NCI-H1417 (cell line): ENCODE data around the gene CBX3.
"Not testable (repeated sequence)": the region's sequence is repeated elsewhere in the genome, so short reads cannot be mapped to it uniquely, and the experiment has no call there.

Experiments used
- DNase-seq, 3 experiments: peaks; one replicate each; lab custom pipeline; 2025; lab: John Stamatoyannopoulos, UW

Gene CBX3

DNA sequence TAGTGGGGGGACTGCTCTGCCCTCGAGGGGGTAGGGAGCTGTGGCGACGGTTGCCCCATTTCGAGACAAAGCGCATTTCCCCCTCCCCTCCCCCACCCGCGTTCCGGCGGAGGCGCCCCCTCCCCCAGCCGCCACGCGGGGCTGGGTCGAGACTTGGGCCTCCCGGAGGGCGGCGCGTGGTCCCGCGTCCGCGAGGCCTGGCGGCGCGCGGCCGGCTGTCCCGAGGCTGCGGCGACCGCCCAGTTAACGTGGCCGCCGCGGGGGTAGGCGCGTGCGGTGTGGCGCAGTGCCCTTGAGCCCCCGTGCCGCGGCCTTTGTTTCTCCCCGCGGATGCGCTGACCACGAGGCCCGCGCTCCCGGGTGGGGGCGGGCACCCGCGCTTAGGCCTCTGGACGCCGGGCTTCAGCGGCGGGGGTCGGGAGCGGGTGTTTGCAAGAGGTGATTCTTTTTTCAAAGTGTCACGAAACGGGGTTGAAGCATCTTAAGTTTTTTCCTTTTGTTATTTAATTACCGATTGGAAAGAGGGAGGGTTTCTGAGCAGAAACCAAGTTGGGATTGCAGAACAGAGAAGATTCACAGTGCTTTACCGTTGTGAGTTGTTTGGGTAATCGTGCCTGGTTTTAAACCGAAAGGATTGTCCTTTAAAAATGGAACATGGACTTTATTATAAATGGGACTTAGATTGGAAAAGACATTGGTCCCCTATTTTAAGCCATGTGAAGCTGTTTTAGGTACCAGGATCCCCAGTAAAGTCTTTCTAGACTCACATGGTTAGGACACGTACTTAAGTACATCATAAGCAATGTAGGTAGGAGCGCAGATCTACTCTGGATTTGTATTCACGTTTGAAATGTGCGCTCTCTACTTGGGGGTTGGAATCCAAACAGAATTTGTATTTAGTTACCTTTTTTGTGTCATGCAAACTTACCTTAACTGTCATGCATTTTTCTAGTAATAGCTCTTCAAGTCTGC is 760 bp downstream of the CBX3 start:
- DNase-seq = peak; percentile 49 to 90 (median 85)

DNA sequence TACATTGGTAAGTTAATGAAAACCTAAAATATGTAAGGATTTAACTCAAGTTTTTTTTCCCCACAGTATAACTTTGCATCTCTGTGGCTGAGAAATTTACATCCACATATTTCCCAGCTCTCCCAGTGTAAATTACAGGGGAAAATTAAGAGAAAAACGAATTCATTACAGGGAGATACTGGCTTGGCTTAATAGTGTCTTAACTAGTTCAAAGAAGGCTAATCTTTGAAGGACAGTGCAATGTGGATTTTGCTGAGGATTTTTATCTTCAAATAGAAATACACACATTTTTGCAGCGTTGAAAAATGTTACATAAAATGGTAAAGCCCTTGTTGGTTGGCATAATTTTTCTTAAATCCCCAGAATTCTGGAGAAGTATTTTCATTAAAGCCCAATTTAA is 1.5 kb downstream of the CBX3 start:
- DNase-seq = no peak

DNA sequence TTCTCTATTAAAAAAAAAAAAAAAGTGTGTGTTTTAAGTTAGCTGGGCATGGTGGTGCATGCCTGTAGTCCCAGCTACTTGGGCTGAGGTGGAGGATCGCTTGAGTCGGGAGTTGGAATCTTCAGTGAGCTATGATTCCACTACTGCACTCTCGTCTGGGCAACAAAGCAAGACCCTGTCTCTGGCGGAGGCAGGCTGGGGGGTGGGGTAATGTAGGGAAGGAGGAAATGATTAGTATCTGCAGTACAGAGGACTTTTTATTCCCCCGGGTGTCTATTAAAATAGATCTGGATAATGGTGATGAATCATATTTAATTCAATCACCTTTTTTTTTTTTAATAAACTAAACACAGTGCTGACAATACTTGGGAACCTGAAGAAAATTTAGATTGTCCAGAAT is 6.5 kb downstream of the CBX3 start:
- DNase-seq = no peak

- no peak for DNase-seq
Observed at GRCh38 chr7:26212921-26213718, 11.6 kb downstream of the CBX3 start.

DNA sequence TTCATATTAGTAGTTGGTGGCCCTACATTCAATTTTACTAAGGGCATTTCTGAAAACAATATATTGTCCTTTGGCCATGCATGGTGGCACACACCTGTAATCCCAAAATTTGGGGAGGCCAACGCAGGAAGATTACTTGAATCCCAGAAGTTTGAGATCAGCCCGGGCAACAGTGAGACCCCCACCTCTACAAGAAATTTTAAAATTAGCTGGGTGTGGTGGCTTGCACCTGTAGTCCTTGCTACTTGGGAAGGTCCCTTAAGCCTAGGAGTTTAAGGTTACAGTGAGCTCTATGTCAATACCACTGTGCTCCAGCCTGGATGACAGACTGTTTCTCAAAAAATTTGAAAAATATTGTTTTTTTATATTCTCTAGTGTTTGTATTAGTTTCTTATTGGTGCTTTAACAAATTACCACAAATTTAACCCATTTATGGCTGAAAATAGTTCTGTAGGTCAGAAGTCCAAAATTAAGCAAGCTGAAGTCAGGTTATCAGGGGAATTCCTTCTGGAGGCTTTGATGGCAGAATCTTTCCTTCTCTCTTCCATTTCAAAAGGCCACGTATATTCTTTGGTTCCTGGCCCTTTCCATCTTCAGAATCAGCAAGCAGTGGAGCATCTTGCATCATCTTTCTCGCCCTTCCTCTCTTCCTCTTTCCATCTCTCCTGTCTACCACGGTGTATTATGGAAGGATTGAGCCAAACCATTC is 12.4 kb downstream of the CBX3 start:
- no peak for DNase-seq

- no peak for DNase-seq
Observed at GRCh38 chr7:26216049-26216448, 14.5 kb downstream of the CBX3 start.

DNA sequence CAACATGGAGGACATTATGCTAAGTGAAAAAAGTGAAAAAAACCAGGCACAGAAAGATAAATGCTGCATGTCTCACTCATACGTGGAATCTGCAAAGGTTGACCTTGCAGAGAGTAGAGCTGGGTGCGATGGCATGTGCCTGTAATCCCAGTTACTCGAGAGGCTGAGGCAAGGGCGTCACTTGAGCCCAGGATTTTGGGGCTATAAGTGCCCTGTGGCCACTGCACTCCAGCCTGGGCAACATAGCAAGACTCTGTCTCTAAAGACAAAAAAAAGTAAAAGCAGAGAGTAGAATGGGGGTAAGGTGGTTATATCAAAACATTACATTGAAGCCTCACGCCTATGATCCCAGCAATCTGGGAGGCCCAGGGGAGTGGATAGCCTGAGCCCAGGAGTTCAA is 22.8 kb downstream of the CBX3 start:
- DNase-seq = no peak

- no peak for DNase-seq
Observed at GRCh38 chr7:26227987-26228386, 26.4 kb downstream of the CBX3 start.

- DNase-seq = no peak
Observed at GRCh38 chr7:26233902-26234511, 32.5 kb downstream of the CBX3 start.

- no peak for DNase-seq
Observed at GRCh38 chr7:26237035-26237807, 35.7 kb downstream of the CBX3 start.

DNA sequence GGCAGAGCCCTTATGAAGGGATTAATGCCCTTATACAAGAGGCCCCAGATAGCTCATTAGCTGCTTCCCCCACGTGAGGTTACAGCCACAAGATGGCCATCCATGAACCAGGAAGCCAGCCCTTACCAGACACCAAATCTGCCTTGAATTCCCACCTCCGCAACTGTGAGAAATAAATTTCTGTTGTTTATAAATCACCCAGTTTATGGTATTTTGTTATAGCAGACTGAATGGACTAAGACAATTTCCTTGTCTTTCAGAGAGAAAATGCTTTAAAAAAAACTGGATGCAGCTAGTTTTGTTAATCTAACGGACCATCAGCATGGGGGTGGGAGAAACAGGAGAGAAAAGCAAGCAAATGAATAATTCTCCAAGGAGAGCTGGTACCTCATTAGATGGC is 36.5 kb downstream of the CBX3 start:
- no peak for DNase-seq

- DNase-seq = no peak
Observed at GRCh38 chr7:26245150-26245549, 43.6 kb downstream of the CBX3 start.

- DNase-seq = no peak
Observed at GRCh38 chr7:26250239-26250638, 48.7 kb downstream of the CBX3 start.

DNA sequence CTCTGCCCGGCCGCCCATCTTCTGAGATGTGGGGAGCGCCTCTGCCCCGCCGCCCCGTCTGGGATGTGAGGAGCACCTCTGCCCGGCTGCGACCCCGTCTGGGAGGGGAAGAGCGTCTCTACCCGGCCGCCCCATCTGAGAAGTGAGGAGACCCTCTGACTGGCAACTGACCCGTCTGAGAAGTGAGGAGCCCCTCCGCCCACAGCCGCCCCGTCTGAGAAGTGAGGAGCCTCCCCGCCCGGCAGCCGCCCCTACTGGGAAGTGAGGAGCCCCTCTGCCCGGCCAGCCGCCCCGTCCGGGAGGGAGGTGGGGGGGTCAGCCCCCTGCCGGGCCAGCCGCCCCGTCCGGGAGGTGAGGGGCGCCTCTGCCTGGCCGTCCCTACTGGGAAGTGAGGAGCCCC is 60.3 kb downstream of the CBX3 start:
- not testable (repeated sequence) for DNase-seq
